Measurements from ENCODE around the gene UGT1A1. TPM values are rescaled to one million over a fixed set of nuclear protein-coding genes. Genes with fewer than 3 reads are reported as not detected.

The UGT1A1 gene
- total RNA-seq, 1 experiment from 2014 or later, result not detected

GRCh38 chr2:233758141-233758540 is 1.9 kb upstream of the UGT1A1 start:
- no peaks in the 10 kb centered on the region for H3K9me3 ChIP-seq (ENCODE audit: control insufficient read depth in 1 of 2, insufficient read depth in 1 of 2, low read depth in 1 of 2, low read length in 2 of 2)
- H3K27ac ChIP-seq (ENCODE audit: low read depth, low read length), result no peak overlapping the region
- ChIA-PET CTCF (no interaction called here), RAD21 (ENCODE audit: low non-redundant PET in 1 of 2, low total read pairs in 2 of 2, uncharacterized antibody in 2 of 2, unreplicated experiment in 2 of 2) (no interaction called here), POLR2A (no interaction called here)
- H3K79me2 ChIP-seq (ENCODE audit: insufficient read depth, low read length), result no peaks in the 10 kb centered on the region
- no peaks in the 10 kb centered on the region for H3K4me1 ChIP-seq (ENCODE audit: control insufficient read depth in 1 of 2, insufficient read depth in 2 of 2, low read length in 2 of 2)
- DNase-seq (ENCODE audit: low read depth, low spot score) (no peak), ATAC-seq (no peak)
- H4K20me1 ChIP-seq (ENCODE audit: insufficient read depth), result no peaks in the 10 kb centered on the region
- no peaks in the 10 kb centered on the region for H3K36me3 ChIP-seq (ENCODE audit: control insufficient read depth in 1 of 2, insufficient read depth in 2 of 2, low read length in 2 of 2)
- H3K4me2 ChIP-seq (ENCODE audit: low read length), result no peak overlapping the region
- no peak for TF ChIP-seq POLR2AphosphoS5 (IDR thresholded peaks at IDR 0.05; ENCODE audit: low read depth, low read length)
- TF ChIP-seq EZH2 (IDR thresholded peaks at IDR 0.05), result no peak
- TF ChIP-seq MAX (IDR thresholded peaks at IDR 0.05), result no peak
- no peak for TF ChIP-seq CTCF (IDR thresholded peaks at IDR 0.05 in 2 of 3, conservative IDR thresholded peaks at IDR 0.05 in 1 of 3; ENCODE audit: borderline replicate concordance in 1 of 3, insufficient read depth in 1 of 3, low read depth in 2 of 3, low read length in 2 of 3)
- no peak for TF ChIP-seq JUND (IDR thresholded peaks at IDR 0.05)
- TF ChIP-seq SIN3A (IDR thresholded peaks at IDR 0.05; ENCODE audit: low read depth), result no peak
- no peak for TF ChIP-seq ZNF274 (IDR thresholded peaks at IDR 0.05; ENCODE audit: low read depth, low read length)
- TF ChIP-seq POLR2A (IDR thresholded peaks at IDR 0.05; ENCODE audit: borderline replicate concordance, extremely low read depth, insufficient read depth, insufficient read length), result no peak
- no peak for TF ChIP-seq SP1 (IDR thresholded peaks at IDR 0.05; ENCODE audit: low read depth)
- no peak for TF ChIP-seq SRF (IDR thresholded peaks at IDR 0.05; ENCODE audit: low read depth)
- no peak for TF ChIP-seq EGR1 (IDR thresholded peaks at IDR 0.05; ENCODE audit: low read depth)
- TF ChIP-seq YY1 (IDR thresholded peaks at IDR 0.05; ENCODE audit: extremely low read depth, insufficient replicate concordance, low read depth, low read length), result no peak
- no peak for TF ChIP-seq ZBTB33 (IDR thresholded peaks at IDR 0.05; ENCODE audit: extremely low read depth, insufficient replicate concordance, low read length)
- TF ChIP-seq ZFX (IDR thresholded peaks at IDR 0.05), result no peak
- no peak for TF ChIP-seq FOSL1 (IDR thresholded peaks at IDR 0.05; ENCODE audit: low read depth)
- BruUV-seq (replicated peaks), result no TSS peak
- H3K9me2 ChIP-seq (ENCODE audit: insufficient read depth), result no peaks in the 10 kb centered on the region
- intact Hi-C loops (cut with micrococcal nuclease), result no loop called here
- no peaks in the 10 kb centered on the region for H3K27me3 ChIP-seq (ENCODE audit: insufficient read depth, low read length)
- H3K4me3 ChIP-seq (replicated peaks in 1 of 2; ENCODE audit: low read depth in 1 of 2, low read length in 2 of 2), result no peak overlapping the region
- no peak overlapping the region for H3K9ac ChIP-seq (ENCODE audit: low read length)
- no peak overlapping the region for H2AFZ ChIP-seq (ENCODE audit: low read depth, low read length, poor library complexity, severe bottlenecking)
